HepG2 (cell line): ENCODE data around the gene CCDC197.

Source experiments
- ARNTL ChIP-seq: sonication (generic); formaldehyde crosslinking; IDR thresholded peaks from 2 replicates; pipeline ENCODE4 v1.4.0; 2020; ENCODE audit warnings: mild to moderate bottlenecking, missing genetic modification reagents
- MBNL3 ChIP-seq: fragments of 250-450 bp; sonication (Bioruptor Pico); conservative IDR thresholded peaks from 2 replicates; pipeline ENCODE4 v1.8.0; 2022; ENCODE audit warnings: mild to moderate bottlenecking, inconsistent platforms
- PCBP2 ChIP-seq: fragments of 200-400 bp; formaldehyde crosslinking; optimal IDR thresholded peaks from 2 replicates; pipeline ENCODE3; 2018; ENCODE audit warnings: low read length, low read depth; ENCODE audit not compliant: poor library complexity, severe bottlenecking
- POLR2A ChIP-seq, 2 experiments: IDR thresholded peaks; 2 replicates each; pipeline ENCODE4 v1.6.1; 2011; ENCODE audit warnings: low read depth in 2 of 2, low read length in 2 of 2, mild to moderate bottlenecking in 1 of 2, moderate library complexity in 1 of 2; ENCODE audit not compliant: insufficient read depth in 1 of 2
- SAP130 ChIP-seq: IDR thresholded peaks from 2 replicates; pipeline ENCODE4 v1.6.1; 2016; ENCODE audit warnings: low read depth
- TBL1XR1 ChIP-seq: fragments of 150-350 bp; IDR thresholded peaks from 2 replicates; pipeline ENCODE4 v1.6.1; 2014; ENCODE audit warnings: borderline replicate concordance, low read length; ENCODE audit not compliant: partially characterized antibody
- UBTF ChIP-seq: sonication (generic); formaldehyde crosslinking; IDR thresholded peaks from 2 replicates; pipeline ENCODE4 v1.4.0; 2020; ENCODE audit warnings: mild to moderate bottlenecking, missing genetic modification reagents
- XRCC5 ChIP-seq: fragments of 200-400 bp; formaldehyde crosslinking; optimal IDR thresholded peaks from 2 replicates; pipeline ENCODE3; 2017; ENCODE audit warnings: mild to moderate bottlenecking, low read length
- ZFX ChIP-seq: sonication (generic); formaldehyde crosslinking; IDR thresholded peaks from 2 replicates; pipeline ENCODE4 v1.4.0; 2020; ENCODE audit warnings: mild to moderate bottlenecking, low read depth, missing genetic modification reagents, moderate library complexity
- ZFY ChIP-seq: sonication (generic); formaldehyde crosslinking; IDR thresholded peaks from 2 replicates; pipeline ENCODE4 v1.4.0; 2020; ENCODE audit warnings: missing genetic modification reagents
- ZNF619 ChIP-seq: sonication (generic); formaldehyde crosslinking; IDR thresholded peaks from 2 replicates; pipeline ENCODE4 v1.4.0; 2020; ENCODE audit warnings: mild to moderate bottlenecking, missing genetic modification reagents
- ZNF776 ChIP-seq: sonication (generic); formaldehyde crosslinking; IDR thresholded peaks from 2 replicates; pipeline ENCODE4 v1.4.0; 2020; ENCODE audit warnings: mild to moderate bottlenecking, missing genetic modification reagents
- ZSCAN20 ChIP-seq: sonication (generic); formaldehyde crosslinking; IDR thresholded peaks from 2 replicates; pipeline ENCODE4 v1.4.0; 2020; ENCODE audit warnings: missing genetic modification reagents, mild to moderate bottlenecking, borderline replicate concordance
- TF ChIP-seq, protein P1 (sequence below): sonication (generic); formaldehyde crosslinking; IDR thresholded peaks from 2 replicates; pipeline ENCODE4 v1.5.0; 2020; ENCODE audit warnings: mild to moderate bottlenecking, missing genetic modification reagents, moderate library complexity

DNA sequence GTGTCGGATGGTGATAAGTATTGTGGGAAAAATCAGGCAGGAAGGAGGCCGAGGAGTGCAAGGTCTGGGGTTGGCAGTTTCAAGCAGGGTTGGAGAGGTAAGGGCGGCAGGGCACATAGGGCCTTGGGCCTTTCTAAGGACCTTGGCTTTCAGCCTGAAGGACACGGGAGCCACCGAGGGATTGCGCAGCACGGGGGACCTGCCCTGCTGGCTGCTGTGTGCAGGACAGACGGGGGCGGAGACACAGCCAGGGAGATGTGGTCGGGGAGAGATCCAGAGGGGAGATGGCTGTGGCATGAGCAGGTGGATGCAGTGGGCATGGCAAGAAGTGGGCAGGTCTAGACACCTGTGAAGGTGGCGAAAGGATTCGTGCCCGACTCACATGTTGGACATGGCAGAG, 43.7 kb downstream of the CCDC197 start:
- no peak for TF ChIP-seq ZFY
- TF ChIP-seq ZNF776: no peak
- TF ChIP-seq ZFX (CRISPR knock-in tag): no peak
- TF ChIP-seq MBNL3 (CRISPR knock-in tag): no peak
- no peak for TF ChIP-seq UBTF
- TF ChIP-seq POLR2A (IDR thresholded peaks at IDR 0.05; ENCODE audit: insufficient read depth in 1 of 2, low read depth in 2 of 2, low read length in 2 of 2): no peak
- TF ChIP-seq ARNTL: no peak
- TF ChIP-seq ZNF619 (CRISPR knock-in tag): no peak
- TF ChIP-seq TBL1XR1: no peak
- TF ChIP-seq, protein P1, sequence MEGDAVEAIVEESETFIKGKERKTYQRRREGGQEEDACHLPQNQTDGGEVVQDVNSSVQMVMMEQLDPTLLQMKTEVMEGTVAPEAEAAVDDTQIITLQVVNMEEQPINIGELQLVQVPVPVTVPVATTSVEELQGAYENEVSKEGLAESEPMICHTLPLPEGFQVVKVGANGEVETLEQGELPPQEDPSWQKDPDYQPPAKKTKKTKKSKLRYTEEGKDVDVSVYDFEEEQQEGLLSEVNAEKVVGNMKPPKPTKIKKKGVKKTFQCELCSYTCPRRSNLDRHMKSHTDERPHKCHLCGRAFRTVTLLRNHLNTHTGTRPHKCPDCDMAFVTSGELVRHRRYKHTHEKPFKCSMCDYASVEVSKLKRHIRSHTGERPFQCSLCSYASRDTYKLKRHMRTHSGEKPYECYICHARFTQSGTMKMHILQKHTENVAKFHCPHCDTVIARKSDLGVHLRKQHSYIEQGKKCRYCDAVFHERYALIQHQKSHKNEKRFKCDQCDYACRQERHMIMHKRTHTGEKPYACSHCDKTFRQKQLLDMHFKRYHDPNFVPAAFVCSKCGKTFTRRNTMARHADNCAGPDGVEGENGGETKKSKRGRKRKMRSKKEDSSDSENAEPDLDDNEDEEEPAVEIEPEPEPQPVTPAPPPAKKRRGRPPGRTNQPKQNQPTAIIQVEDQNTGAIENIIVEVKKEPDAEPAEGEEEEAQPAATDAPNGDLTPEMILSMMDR (CRISPR knock-in tag): no peak
- no peak for TF ChIP-seq SAP130 (CRISPR knock-in tag)
- no peak for TF ChIP-seq PCBP2
- TF ChIP-seq ZSCAN20: no peak
- no peak for TF ChIP-seq XRCC5
